WTC11 (cell line): ENCODE data around the gene RAPGEF2. TPM values are rescaled to one million over a fixed set of nuclear protein-coding genes. Genes with fewer than 3 reads are reported as not detected.

Experiments used
- ATAC-seq: fragments of 200-7000 bp; cut with Tn5 transposase; 2 replicates; pipeline ENCODE4 v1.10.0; 2021; ENCODE audit warnings: mild to moderate bottlenecking, moderate library complexity
- CTCF ChIA-PET: fragments of 300-600 bp; sonication (Branson Sonifier 250); formaldehyde crosslinking; loops from one replicate; lab custom pipeline; 2021; ENCODE audit warnings: antibody characterized with exemption; lab: Charles Lee
- POLR2A ChIA-PET: fragments of 350-600 bp; sonication (Branson Sonifier 250); formaldehyde crosslinking; loops from one replicate; lab custom pipeline; 2021; ENCODE audit warnings: antibody characterized with exemption; lab: Charles Lee
- DNase-seq: peaks from one replicate; pipeline ENCODE4 v3.0.0; 2021; ENCODE audit warnings: low spot score
- H3K27ac Mint-ChIP-seq: 2 replicates; pipeline ENCODE4 v1.8.0; 2021; ENCODE audit warnings: mixed read lengths
- H3K27me3 Mint-ChIP-seq: 2 replicates; pipeline ENCODE4 v1.8.0; 2021; ENCODE audit warnings: low read depth, mild to moderate bottlenecking, moderate library complexity, mixed read lengths
- H3K36me3 Mint-ChIP-seq: 2 replicates; pipeline ENCODE4 v1.8.0; 2021; ENCODE audit warnings: mixed read lengths
- H3K4me1 Mint-ChIP-seq: 2 replicates; pipeline ENCODE4 v1.8.0; 2022; ENCODE audit warnings: mixed read lengths
- H3K4me3 Mint-ChIP-seq: 2 replicates; pipeline ENCODE4 v1.8.0; 2021; ENCODE audit warnings: mild to moderate bottlenecking, moderate library complexity, mixed read lengths
- H3K9me3 Mint-ChIP-seq: 2 replicates; pipeline ENCODE4 v1.8.0; 2021; ENCODE audit warnings: mixed read lengths
- CDX4 ChIP-seq: fragments of 250-450 bp; sonication (Bioruptor Pico); IDR thresholded peaks from 2 replicates; pipeline ENCODE4 v1.9.0; 2021; ENCODE audit warnings: moderate library complexity, mild to moderate bottlenecking, inconsistent platforms, borderline replicate concordance
- CREM ChIP-seq: sonication (generic); formaldehyde crosslinking; IDR thresholded peaks from 2 replicates; pipeline ENCODE4 v1.8.1; 2022; ENCODE audit warnings: mild to moderate bottlenecking, missing genetic modification reagents, moderate library complexity
- NR1H2 ChIP-seq: sonication (generic); formaldehyde crosslinking; IDR thresholded peaks from 2 replicates; pipeline ENCODE4 v1.9.0; 2021; ENCODE audit warnings: mild to moderate bottlenecking, moderate library complexity, missing genetic modification reagents
- RELA ChIP-seq: sonication (generic); formaldehyde crosslinking; IDR thresholded peaks from 2 replicates; pipeline ENCODE4 v1.8.1; 2022; ENCODE audit warnings: missing genetic modification reagents, mild to moderate bottlenecking, borderline replicate concordance
- ZNF121 ChIP-seq: sonication (generic); formaldehyde crosslinking; IDR thresholded peaks from 2 replicates; pipeline ENCODE4 v1.8.0; 2023; ENCODE audit warnings: missing genetic modification reagents
- ZNF416 ChIP-seq: fragments of 250-450 bp; sonication (Bioruptor Pico); IDR thresholded peaks from 2 replicates; pipeline ENCODE4 v1.9.0; 2021; ENCODE audit warnings: mild to moderate bottlenecking, inconsistent platforms
- total RNA-seq: library from RNA; stranded (reverse); gene quantifications from 3 replicates; pipeline ENCODE4 v1.2.3, GENCODE V29; 2021
- TF ChIP-seq, protein P1 (sequence below): sonication (generic); formaldehyde crosslinking; IDR thresholded peaks from 2 replicates; pipeline ENCODE4 v1.8.1; 2022; ENCODE audit warnings: low read depth, mild to moderate bottlenecking, moderate library complexity, missing genetic modification reagents, borderline replicate concordance
- TF ChIP-seq, protein P2 (sequence below): fragments of 250-450 bp; sonication (Bioruptor Pico); IDR thresholded peaks from 2 replicates; pipeline ENCODE4 v1.9.0; 2021; ENCODE audit warnings: mild to moderate bottlenecking
- TF ChIP-seq, protein P3 (sequence below): sonication (generic); formaldehyde crosslinking; IDR thresholded peaks from 2 replicates; pipeline ENCODE4 v1.8.0; 2022; ENCODE audit warnings: mild to moderate bottlenecking, missing genetic modification reagents
- TF ChIP-seq, protein P4 (sequence below): sonication (generic); formaldehyde crosslinking; IDR thresholded peaks from 2 replicates; pipeline ENCODE4 v1.8.1; 2022; ENCODE audit warnings: low read depth, missing genetic modification reagents, borderline replicate concordance
- TF ChIP-seq, protein P5 (sequence below): sonication (generic); formaldehyde crosslinking; IDR thresholded peaks from 2 replicates; pipeline ENCODE4 v1.8.1; 2023; ENCODE audit warnings: mild to moderate bottlenecking, missing genetic modification reagents, moderate library complexity

The RAPGEF2 gene
- total RNA-seq, 1 experiment from 2014 or later = 40.6 TPM

DNA sequence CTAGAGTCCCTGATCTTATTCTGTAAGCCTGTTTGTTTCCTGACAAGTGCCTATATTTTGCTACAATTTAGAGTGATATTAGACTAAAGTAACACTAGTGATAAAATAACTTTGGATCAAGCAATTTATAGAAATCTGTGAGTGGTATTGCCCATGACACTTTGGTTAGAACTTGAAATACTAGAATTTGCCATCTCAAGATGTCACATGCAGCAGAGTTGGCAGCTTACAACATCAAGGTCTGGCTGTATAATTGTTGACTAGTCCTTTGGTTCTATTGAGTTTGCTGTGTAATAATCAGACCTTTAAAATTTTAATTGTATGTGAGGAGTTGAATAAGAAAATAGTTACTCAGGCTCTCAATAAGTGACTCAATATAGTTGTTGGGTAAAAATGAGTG, 167.1 kb downstream of the RAPGEF2 start (continued):
- TF ChIP-seq, protein P1, sequence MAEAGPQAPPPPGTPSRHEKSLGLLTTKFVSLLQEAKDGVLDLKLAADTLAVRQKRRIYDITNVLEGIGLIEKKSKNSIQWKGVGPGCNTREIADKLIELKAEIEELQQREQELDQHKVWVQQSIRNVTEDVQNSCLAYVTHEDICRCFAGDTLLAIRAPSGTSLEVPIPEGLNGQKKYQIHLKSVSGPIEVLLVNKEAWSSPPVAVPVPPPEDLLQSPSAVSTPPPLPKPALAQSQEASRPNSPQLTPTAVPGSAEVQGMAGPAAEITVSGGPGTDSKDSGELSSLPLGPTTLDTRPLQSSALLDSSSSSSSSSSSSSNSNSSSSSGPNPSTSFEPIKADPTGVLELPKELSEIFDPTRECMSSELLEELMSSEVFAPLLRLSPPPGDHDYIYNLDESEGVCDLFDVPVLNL (CRISPR knock-in tag) = no peak
- TF ChIP-seq CDX4 (CRISPR knock-in tag) = no peak
- TF ChIP-seq, protein P2, sequence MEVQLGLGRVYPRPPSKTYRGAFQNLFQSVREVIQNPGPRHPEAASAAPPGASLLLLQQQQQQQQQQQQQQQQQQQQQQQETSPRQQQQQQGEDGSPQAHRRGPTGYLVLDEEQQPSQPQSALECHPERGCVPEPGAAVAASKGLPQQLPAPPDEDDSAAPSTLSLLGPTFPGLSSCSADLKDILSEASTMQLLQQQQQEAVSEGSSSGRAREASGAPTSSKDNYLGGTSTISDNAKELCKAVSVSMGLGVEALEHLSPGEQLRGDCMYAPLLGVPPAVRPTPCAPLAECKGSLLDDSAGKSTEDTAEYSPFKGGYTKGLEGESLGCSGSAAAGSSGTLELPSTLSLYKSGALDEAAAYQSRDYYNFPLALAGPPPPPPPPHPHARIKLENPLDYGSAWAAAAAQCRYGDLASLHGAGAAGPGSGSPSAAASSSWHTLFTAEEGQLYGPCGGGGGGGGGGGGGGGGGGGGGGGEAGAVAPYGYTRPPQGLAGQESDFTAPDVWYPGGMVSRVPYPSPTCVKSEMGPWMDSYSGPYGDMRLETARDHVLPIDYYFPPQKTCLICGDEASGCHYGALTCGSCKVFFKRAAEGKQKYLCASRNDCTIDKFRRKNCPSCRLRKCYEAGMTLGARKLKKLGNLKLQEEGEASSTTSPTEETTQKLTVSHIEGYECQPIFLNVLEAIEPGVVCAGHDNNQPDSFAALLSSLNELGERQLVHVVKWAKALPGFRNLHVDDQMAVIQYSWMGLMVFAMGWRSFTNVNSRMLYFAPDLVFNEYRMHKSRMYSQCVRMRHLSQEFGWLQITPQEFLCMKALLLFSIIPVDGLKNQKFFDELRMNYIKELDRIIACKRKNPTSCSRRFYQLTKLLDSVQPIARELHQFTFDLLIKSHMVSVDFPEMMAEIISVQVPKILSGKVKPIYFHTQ = no peak
- TF ChIP-seq, protein P3, sequence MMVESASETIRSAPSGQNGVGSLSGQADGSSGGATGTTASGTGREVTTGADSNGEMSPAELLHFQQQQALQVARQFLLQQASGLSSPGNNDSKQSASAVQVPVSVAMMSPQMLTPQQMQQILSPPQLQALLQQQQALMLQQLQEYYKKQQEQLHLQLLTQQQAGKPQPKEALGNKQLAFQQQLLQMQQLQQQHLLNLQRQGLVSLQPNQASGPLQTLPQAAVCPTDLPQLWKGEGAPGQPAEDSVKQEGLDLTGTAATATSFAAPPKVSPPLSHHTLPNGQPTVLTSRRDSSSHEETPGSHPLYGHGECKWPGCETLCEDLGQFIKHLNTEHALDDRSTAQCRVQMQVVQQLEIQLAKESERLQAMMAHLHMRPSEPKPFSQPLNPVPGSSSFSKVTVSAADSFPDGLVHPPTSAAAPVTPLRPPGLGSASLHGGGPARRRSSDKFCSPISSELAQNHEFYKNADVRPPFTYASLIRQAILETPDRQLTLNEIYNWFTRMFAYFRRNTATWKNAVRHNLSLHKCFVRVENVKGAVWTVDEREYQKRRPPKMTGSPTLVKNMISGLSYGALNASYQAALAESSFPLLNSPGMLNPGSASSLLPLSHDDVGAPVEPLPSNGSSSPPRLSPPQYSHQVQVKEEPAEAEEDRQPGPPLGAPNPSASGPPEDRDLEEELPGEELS = no peak
- TF ChIP-seq ZNF416 (CRISPR knock-in tag) = no peak
- no peak for TF ChIP-seq ZNF121

GRCh38 chr4:159271856-159272255, 169.0 kb downstream of the RAPGEF2 start:
- H3K9me3 Mint-ChIP-seq = no peaks in the 10 kb centered on the region
- CTCF ChIA-PET = no interaction called here

More at GRCh38 chr4:159271856-159272255, 169.0 kb downstream of the RAPGEF2 start:
- POLR2A ChIA-PET = no interaction called here
- H3K27me3 Mint-ChIP-seq = no peaks in the 10 kb centered on the region
- no peak for DNase-seq
- H3K36me3 Mint-ChIP-seq = no peaks in the 10 kb centered on the region
- ATAC-seq = no peak
- no peak overlapping the region for H3K27ac Mint-ChIP-seq
- no peak overlapping the region for H3K4me3 Mint-ChIP-seq
- TF ChIP-seq, protein P4, sequence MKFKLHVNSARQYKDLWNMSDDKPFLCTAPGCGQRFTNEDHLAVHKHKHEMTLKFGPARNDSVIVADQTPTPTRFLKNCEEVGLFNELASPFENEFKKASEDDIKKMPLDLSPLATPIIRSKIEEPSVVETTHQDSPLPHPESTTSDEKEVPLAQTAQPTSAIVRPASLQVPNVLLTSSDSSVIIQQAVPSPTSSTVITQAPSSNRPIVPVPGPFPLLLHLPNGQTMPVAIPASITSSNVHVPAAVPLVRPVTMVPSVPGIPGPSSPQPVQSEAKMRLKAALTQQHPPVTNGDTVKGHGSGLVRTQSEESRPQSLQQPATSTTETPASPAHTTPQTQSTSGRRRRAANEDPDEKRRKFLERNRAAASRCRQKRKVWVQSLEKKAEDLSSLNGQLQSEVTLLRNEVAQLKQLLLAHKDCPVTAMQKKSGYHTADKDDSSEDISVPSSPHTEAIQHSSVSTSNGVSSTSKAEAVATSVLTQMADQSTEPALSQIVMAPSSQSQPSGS = no peak
- TF ChIP-seq NR1H2 (CRISPR knock-in tag) (no peak), CREM (CRISPR knock-in tag) (no peak), RELA (no peak)
- TF ChIP-seq, protein P2 = no peak
- TF ChIP-seq, protein P1 (CRISPR knock-in tag) = no peak
- TF ChIP-seq, protein P5, sequence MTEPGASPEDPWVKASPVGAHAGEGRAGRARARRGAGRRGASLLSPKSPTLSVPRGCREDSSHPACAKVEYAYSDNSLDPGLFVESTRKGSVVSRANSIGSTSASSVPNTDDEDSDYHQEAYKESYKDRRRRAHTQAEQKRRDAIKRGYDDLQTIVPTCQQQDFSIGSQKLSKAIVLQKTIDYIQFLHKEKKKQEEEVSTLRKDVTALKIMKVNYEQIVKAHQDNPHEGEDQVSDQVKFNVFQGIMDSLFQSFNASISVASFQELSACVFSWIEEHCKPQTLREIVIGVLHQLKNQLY (CRISPR knock-in tag) = no peak
- H3K4me1 Mint-ChIP-seq = peaks cover 7% of the 10 kb centered on the region; the same call in 1 of the 2 replicates
